HG02981 (cell line): ENCODE results near the gene MYO1A.
"Not testable (repeated sequence)": the region's sequence is repeated elsewhere in the genome, so short reads cannot be mapped to it uniquely, and the experiment has no call there.

Experiments
- ATAC-seq: cut with Tn5 transposase; IDR thresholded peaks from one replicate; pipeline ENCODE4 v1.9.1; 2021; ENCODE audit warnings: mild to moderate bottlenecking, moderate library complexity; ENCODE audit not compliant: unreplicated experiment

Gene MYO1A

GRCh38 chr12:57019983-57020719, 29.8 kb downstream of the MYO1A start:
- no peak for ATAC-seq

- ATAC-seq = no peak
These were observed 31.0 kb downstream of the MYO1A start for GRCh38 chr12:57018906-57019305.

- ATAC-seq = not testable (repeated sequence)
These were observed 31.6 kb downstream of the MYO1A start for GRCh38 chr12:57018353-57018752.

GRCh38 chr12:57016348-57016747, 33.6 kb downstream of the MYO1A start, which contains the start of gene TAC3:
TAC3 (minus strand) TSS chr12:57016529; CDS start chr12:57015797, 732 bp downstream.
- no peak for ATAC-seq

GRCh38 chr12:57012600-57013465, 37.1 kb downstream of the MYO1A start:
- no peak for ATAC-seq

GRCh38 chr12:57011438-57012424, 38.2 kb downstream of the MYO1A start:
- ATAC-seq = peak; percentile 46

- no peak for ATAC-seq
These were observed 39.2 kb downstream of the MYO1A start for GRCh38 chr12:57010627-57011247.

- no peak for ATAC-seq
These were observed 39.8 kb downstream of the MYO1A start for GRCh38 chr12:57009949-57010626.

GRCh38 chr12:57008178-57008577, 41.8 kb downstream of the MYO1A start:
- no peak for ATAC-seq

- ATAC-seq = no peak
These were observed 43.0 kb downstream of the MYO1A start for GRCh38 chr12:57006809-57007475.

GRCh38 chr12:57005980-57006808, 43.7 kb downstream of the MYO1A start, which contains the start of gene ZBTB39:
ZBTB39 (minus strand) TSS chr12:57006546; CDS start chr12:57004917, 1,629 bp downstream.
- ATAC-seq = peak; percentile 66

- no peak for ATAC-seq
These were observed 45.3 kb downstream of the MYO1A start for GRCh38 chr12:57004651-57005050.

- ATAC-seq = no peak
These were observed 46.5 kb downstream of the MYO1A start for GRCh38 chr12:57003395-57003794.

GRCh38 chr12:57001448-57001906, 48.5 kb downstream of the MYO1A start:
- no peak for ATAC-seq

- ATAC-seq = no peak
These were observed 49.5 kb downstream of the MYO1A start for GRCh38 chr12:57000393-57000792.

GRCh38 chr12:56999456-56999855, 50.5 kb downstream of the MYO1A start:
- ATAC-seq = no peak

- ATAC-seq = peak; percentile 77
These were observed 50.9 kb downstream of the MYO1A start for GRCh38 chr12:56998981-56999380.

- ATAC-seq = no peak
These were observed 51.6 kb downstream of the MYO1A start for GRCh38 chr12:56998316-56998715.
